Endothelial cell of hepatic sinusoid (primary cell): Measurements from ENCODE around the gene LRP1.

ENCODE experiments used
- in situ Hi-C: cut with HindIII; loops from 2 replicates; pipeline ENCODE4 v1.10.0; 2017; ENCODE audit warnings: low sequenced_read_pairs

The LRP1 gene

GRCh38 chr12:57205931-57206330 lies 77.6 kb downstream of the LRP1 start:
- in situ Hi-C loops, result no loop called here

GRCh38 chr12:57207731-57208630 lies 79.7 kb downstream of the LRP1 start:
- in situ Hi-C loops, result no loop called here

- in situ Hi-C loops, result no loop called here
Measured at GRCh38 chr12:57208631-57209282, 80.5 kb downstream of the LRP1 start.

- in situ Hi-C loops, result no loop called here
Measured at GRCh38 chr12:57209916-57210315, 81.6 kb downstream of the LRP1 start.

GRCh38 chr12:57210461-57210860 lies 82.2 kb downstream of the LRP1 start:
- in situ Hi-C loops, result no loop called here

GRCh38 chr12:57210926-57211692 lies 82.8 kb downstream of the LRP1 start:
- in situ Hi-C loops, result no loop called here

GRCh38 chr12:57211791-57212700 lies 83.8 kb downstream of the LRP1 start:
- in situ Hi-C loops, result no loop called here

GRCh38 chr12:57212701-57213057 lies 84.4 kb downstream of the LRP1 start:
- in situ Hi-C loops, result no loop called here

GRCh38 chr12:57213058-57213715 lies 84.9 kb downstream of the LRP1 start:
- in situ Hi-C loops, result no loop called here

- in situ Hi-C loops, result no loop called here
Measured at GRCh38 chr12:57213763-57214397, 85.6 kb downstream of the LRP1 start.

GRCh38 chr12:57214398-57214781 lies 86.1 kb downstream of the LRP1 start:
- in situ Hi-C loops, result no loop called here

GRCh38 chr12:57215065-57215464 lies 86.8 kb downstream of the LRP1 start:
- in situ Hi-C loops, result no loop called here

GRCh38 chr12:57215668-57216013 lies 87.4 kb downstream of the LRP1 start:
- in situ Hi-C loops, result no loop called here

GRCh38 chr12:57216014-57216911 lies 88.0 kb downstream of the LRP1 start, which contains the start of gene NXPH4:
Gene NXPH4, plus strand, starts transcription at chr12:57216794. Its CDS starts 176 bp downstream, at chr12:57216970.
- in situ Hi-C loops, result no loop called here

- in situ Hi-C loops, result no loop called here
Measured at GRCh38 chr12:57216921-57217879, 88.9 kb downstream of the LRP1 start.

- in situ Hi-C loops, result no loop called here
Measured at GRCh38 chr12:57218030-57218853, 90.0 kb downstream of the LRP1 start.
